Hypothalamus (tissue), 51 donors: ENCODE measurements around the gene SERPINH1.

ENCODE experiments used
- DNase-seq, 51 donors: peaks; one replicate each; lab custom pipeline; 2025; lab: John Stamatoyannopoulos, UW

Gene SERPINH1

DNA sequence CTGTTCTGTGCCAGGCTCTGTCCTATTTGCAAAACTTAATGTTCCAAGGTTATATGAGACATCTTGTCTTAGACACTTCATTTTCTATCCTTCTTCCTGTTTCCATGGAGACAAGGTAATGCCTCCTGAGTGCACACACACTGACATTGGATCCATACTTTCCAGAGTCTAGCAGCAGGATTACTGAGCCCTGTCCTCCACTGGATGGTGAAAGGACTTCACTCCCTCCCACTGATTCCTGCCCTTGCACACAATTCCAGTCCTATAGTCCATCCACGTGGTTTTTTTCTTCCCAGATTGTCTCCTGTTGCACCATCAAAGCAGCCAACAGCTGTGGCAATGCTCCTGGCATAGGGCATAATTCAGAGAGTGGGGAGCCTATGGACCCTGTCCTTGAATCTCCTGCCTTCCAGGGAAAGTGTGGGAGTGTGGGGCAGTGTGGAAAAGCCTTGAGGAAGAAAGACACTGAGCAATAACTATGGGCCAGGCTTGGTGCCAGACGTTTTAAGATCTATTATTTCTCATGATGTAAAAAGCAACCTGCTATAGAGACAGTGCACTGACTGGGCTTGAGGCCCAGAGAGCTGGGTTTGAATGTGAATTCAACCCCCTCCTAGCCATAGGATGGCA, 31.3 kb downstream of the SERPINH1 start:
- peak in 2 of 51 donors; percentile 9 to 35 for DNase-seq

GRCh38 chr11:75594211-75594610, 32.2 kb downstream of the SERPINH1 start:
- DNase-seq = peak in 1 of 51 donors; percentile 25

GRCh38 chr11:75595429-75595828, 33.4 kb downstream of the SERPINH1 start:
- DNase-seq = no peak

GRCh38 chr11:75596914-75597313, 34.9 kb downstream of the SERPINH1 start:
- no peak for DNase-seq

DNA sequence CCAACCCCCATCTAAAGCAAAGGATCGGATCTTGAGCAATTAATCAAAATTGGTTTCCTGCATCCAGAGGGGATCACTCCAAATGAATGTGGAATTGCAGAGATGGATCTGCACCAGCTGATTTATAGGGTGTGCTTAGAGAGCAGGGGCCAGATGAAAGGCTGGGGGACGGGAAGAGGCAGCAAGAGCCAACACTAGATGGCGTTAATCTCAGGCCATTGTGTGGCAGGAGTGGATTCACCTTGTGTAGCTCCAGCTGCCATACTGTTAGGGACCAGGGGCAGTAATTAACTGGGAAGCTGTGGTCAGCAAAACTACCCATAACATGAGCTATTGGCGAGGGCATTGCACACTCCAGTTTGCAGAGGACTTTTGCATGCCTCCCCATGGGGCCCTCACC, 35.6 kb downstream of the SERPINH1 start:
- peak in 1 of 51 donors; percentile 11 for DNase-seq

GRCh38 chr11:75598264-75598663, 36.2 kb downstream of the SERPINH1 start:
- DNase-seq = no peak

- DNase-seq = no peak
Measured at GRCh38 chr11:75598900-75599299, 36.8 kb downstream of the SERPINH1 start.

DNA sequence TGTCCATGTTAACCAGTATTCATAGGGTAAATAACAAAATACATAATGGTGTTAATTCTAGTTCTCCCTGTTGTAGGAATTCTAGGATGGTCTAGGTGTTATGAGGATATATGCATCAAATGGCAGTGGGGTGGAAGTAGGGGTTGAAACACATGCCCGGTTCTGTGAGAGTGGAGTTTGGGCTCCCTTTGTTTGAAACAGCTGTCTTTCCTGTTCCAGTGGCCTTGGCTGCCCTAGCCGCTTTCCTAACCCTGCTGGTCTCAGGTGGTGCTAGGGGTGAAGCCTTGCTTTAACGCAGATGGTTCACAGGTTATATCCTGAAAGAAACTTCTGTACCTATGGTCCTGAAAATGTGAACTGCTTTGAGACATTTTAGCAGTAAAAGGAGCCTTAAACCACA, 38.3 kb downstream of the SERPINH1 start:
- DNase-seq = no peak

GRCh38 chr11:75601494-75601893, 39.4 kb downstream of the SERPINH1 start:
- no peak for DNase-seq

DNA sequence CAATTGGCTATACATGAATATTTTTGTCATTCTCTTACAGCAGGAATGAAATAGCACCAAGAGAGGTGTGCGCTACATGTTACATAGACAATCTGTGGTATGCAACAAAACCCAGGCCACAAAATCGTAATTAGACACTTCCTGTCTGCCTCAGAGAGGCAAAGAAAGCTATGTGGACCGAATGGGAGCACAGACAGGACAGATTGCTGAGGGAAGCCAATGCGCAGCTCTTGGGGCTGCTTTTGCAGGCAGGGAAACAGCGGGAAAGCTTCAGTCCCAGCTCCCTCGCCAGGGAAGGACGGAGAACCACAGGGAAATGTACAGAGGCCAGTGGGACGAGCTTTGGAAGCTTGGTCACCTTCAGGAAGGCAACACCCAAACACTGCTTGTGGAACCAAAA, 40.9 kb downstream of the SERPINH1 start:
- DNase-seq = no peak

DNA sequence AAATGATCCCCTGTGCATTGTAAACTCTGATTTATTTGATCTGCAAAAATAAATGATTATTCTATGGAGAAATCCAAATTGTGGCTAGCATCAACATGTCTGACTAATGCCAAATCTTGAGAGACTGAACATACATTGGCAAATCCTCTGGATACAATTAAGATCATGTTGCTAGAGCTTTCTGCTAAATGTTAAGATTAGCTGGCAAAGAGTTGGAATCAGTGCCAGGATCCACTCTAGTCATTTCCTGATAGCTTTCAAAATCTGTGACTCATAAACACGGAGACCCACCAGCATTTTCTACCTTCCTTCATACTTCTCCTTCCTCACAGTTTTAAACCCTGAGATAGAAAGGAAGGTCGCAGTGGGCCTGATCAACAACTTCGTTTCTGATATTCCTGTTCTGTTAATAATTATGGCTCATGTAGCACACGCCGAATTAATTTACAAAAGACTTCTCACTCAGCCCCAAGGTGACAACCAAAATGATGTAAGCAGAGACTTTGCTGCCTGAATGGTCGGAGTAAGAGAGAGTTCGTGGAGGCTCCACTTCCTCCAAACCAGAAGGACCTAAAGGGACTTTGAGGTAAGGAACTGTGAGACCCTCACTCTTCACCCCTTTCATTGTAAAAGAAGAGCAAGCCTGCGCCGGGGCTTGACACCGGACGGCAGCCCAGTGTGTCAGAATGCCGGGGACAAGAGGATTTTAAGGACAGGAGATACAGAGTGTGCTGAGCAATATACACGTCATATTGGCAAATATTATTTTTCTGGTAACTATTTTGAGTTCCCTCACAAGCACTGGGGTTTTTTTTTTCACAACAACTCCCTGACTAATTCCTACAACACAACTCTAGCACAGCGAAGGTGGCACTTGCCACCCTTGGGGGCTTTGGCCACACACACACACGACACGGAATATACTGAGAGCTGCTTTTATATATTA, 42.0 kb downstream of the SERPINH1 start:
- no peak for DNase-seq

DNA sequence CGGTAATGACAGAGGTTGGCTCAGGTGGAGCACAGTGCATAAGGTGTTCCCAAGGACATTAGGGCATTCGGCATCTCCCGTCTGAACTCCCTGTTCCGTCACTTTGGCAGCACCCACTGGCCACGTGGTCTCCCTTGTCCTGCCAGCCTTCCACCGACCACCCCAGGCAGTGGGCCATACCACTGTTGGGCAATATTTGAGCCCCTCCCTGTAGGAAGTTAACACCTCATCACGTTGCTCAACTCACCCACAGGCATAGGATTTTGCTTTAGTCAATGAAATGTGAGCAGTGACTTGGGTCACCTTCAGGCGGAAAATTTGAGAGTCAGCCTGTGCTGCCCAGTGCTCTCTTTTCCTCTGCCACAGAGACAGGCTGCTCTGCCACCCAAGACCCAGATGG, 44.0 kb downstream of the SERPINH1 start:
- no peak for DNase-seq

DNA sequence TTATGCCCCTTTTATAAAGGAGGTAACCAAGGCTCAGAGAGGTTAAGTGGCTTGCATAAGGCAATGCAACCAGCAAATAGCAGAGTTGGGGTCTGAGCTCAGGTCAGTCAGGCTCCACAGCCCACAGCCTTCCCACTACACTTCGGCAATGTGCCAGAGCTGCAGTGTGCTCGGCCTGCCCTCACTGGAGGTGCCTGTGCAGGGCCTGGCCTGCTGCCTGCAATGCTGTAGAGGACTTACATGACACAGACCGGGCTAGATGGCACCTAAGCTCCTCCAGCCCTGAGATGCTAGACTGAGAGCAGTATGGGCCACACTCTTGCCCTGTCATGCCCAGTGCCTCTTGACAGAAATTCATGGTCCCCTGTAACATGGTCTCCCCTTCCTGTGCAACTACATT, 49.8 kb downstream of the SERPINH1 start:
- DNase-seq = no peak

DNA sequence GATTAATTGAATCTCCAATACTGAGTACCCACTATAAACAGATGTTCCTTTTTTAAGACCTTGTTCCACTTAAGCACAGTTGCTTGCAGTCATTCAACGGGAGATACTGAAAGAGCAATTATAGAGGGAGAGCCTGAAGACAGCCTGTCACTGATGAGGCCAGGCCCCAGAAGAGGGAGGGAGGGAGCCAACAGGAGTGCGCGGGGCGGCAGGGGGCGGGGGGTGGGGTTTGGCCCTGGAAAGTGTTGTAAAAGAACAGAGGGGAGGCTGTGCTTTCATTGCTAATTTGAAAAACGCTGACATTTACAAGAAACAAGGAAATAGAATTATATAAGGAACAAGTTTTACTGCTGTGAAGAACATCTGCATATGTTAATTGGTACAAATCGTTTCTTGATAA, 53.7 kb downstream of the SERPINH1 start:
- DNase-seq = peak in 2 of 51 donors; percentile 26 to 27

- no peak for DNase-seq
Measured at GRCh38 chr11:75616281-75616680, 54.2 kb downstream of the SERPINH1 start.
